Coronary artery (tissue), 2 donors: ENCODE measurements around the gene RAB40C.
A peak's percentile ranks its signal among the peaks of the same experiment; 100 is the strongest.

Source experiments
- DNase-seq: peaks from one replicate; pipeline ENCODE4 v3.0.0-alpha.2; 2017; ENCODE audit warnings: low spot score
- H3K27ac ChIP-seq, 2 donors: fragments of 200-600 bp; sonication (generic); one replicate each; pipeline ENCODE4 v1.5.1; 2016 to 2019
- H3K4me3 ChIP-seq: fragments of 200-600 bp; sonication (generic); 2 replicates; pipeline ENCODE4 v1.5.1; 2016; ENCODE audit warnings: mild to moderate bottlenecking, moderate library complexity
- TF ChIP-seq, protein P1 (sequence below): fragments of 200-600 bp; sonication (generic); IDR thresholded peaks from one replicate; pipeline ENCODE4 v1.5.1; 2019; ENCODE audit warnings: antibody characterized with exemption

RAB40C gene

DNA sequence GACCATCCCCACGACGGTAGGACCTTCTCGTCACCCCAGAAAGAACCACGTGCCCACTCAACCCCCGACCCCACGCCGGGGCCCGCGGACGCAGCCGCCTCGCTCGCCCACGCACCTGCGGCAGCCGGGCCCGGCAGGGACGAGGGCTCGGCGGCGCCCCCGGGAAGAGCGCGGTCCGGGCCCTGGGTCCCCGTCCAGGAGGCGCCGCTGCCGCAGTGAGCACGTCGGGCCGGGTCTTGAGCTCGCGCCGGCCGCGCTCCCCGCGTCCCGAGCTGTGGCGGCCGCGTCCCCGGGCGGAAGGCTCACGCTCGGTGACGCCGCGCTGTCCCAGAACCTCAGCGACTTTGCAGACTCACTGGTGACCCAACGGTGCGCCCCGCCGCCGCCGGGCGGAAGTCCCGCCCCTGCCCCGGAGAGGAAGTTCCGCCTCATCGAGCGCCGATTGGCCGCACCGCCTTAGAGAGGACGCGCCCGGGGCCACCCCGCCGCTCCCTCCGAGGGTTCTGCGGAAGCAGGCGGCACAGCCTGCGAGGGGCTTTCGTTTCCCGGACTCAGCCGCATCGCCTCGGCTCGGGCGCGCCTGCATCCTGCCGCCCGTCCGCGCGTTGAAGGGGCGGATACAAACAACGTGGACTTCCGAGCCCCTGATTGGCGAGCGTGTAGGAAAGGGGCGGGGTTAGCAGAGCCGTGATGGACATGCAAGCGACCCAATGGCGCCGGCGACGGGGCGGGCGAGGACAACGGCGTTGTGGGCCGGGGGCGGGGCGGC, 793 bp upstream of the RAB40C start:
- TF ChIP-seq, protein P1, sequence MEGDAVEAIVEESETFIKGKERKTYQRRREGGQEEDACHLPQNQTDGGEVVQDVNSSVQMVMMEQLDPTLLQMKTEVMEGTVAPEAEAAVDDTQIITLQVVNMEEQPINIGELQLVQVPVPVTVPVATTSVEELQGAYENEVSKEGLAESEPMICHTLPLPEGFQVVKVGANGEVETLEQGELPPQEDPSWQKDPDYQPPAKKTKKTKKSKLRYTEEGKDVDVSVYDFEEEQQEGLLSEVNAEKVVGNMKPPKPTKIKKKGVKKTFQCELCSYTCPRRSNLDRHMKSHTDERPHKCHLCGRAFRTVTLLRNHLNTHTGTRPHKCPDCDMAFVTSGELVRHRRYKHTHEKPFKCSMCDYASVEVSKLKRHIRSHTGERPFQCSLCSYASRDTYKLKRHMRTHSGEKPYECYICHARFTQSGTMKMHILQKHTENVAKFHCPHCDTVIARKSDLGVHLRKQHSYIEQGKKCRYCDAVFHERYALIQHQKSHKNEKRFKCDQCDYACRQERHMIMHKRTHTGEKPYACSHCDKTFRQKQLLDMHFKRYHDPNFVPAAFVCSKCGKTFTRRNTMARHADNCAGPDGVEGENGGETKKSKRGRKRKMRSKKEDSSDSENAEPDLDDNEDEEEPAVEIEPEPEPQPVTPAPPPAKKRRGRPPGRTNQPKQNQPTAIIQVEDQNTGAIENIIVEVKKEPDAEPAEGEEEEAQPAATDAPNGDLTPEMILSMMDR = no peak
- DNase-seq = peak; percentile 98
- Histone ChIP-seq H3K4me3 (peak overlapping the region; percentile 84), H3K27ac (peak overlapping the region; percentile 90 to 93)

DNA sequence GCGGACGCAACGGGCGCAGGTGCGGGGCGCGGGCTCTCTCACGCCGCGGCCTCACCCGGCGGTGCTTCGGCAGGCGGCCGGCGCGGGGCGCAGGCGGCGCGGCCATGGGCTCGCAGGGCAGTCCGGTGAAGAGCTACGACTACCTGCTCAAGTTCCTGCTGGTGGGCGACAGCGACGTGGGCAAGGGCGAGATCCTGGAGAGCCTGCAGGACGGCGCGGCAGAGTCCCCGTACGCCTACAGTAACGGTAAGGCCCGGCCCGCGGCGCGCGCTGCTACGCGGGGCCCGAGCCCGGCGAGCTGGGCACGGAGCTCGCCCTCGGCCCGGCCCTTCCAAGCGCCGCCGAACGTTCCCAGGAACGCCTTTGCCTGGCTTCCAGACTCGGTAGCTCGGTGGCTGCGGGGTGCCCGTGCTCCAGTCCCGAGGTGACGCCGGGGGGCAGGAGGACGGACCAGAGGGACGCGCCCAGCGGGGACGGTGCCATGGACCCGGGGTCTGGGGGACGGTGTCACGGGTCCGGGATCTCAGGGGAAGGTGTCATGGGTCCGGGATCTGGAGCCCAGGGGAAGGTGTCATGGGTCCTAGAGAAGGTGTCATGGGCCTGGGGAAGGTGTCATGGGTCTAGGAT, 435 bp downstream of the RAB40C start:
- Histone ChIP-seq H3K27ac (peak overlapping the region; percentile 65 to 90), H3K4me3 (peak overlapping the region; percentile 84)
- no peak for DNase-seq
- TF ChIP-seq, protein P1 = no peak

DNA sequence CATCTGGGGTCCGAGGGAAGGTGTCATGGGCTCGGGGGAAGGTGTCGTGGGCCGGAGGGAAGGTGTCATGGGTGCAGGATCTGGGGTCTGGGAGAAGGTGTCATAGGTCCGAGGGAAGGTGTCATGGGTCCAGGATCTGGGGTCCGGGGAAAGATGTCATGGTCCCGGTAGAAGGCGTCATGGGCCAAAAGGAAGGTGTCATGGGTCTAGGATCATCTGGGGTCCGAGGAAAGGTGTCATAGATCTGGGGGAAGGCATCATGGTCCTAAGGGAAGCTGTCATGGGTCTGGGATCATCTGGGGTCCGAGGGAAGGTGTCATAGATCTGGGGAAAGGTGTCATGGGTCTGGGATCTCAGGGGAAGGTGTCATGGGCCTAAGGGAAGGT, 942 bp downstream of the RAB40C start:
- Histone ChIP-seq H3K27ac (peak overlapping the region in 1 of 2 donors; percentile 90), H3K4me3 (peak overlapping the region; percentile 84)
- no peak for DNase-seq
- TF ChIP-seq, protein P1 = no peak

DNA sequence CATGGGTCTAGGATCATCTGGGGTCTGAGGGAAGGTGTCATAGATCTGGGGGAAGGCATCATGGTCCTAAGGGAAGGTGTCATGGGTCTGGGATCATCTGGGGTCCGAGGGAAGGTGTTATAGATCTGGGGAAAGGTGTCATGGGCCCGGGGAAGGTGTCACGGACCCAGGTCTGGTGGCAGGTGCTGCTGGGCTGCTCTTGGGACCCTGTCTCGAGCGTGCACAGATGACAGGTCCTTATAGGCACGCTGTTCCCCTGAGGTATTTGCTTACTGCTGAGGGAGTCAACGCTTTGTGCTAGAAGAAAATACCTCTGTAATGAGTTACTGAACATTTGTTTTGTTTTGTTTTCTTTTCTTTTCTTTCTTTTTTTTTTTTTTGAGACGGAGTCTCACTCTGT, 1.4 kb downstream of the RAB40C start:
- peak overlapping the region; percentile 84 for H3K4me3 ChIP-seq
- TF ChIP-seq, protein P1 = no peak
- no peak for DNase-seq
- H3K27ac ChIP-seq = no peak overlapping the region

DNA sequence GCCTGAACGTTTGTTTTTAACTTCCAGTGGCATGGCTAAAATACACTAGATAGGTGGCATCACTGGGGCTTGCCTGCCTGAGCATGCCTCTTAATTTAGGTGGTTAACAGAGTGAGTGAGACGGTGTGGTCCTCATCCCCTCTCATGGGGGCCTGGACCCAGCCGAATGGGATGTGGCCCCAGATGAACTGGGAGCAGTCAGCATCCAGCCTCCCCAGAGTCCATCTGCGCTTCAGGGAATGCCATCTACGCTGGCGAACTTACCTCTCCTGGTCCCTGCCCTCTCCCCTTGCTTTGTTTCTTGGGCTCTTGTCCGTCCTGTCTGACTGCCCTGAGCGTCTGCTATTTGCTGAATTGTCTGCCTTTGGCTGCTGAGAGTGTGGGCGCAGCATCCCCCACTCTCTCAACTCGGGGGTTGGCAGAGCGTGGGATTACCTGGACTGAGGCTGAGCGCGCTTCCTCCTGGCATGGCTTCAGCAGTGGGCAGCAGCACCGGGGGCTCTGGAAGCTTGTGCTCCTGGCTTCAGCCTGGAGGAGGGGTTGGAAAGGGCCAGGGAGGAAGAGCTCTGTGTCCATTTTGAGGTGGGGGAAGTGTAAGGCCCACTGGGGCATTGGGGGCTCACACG, 2.1 kb downstream of the RAB40C start:
- TF ChIP-seq, protein P1 = no peak
- no peak overlapping the region for H3K4me3 ChIP-seq
- H3K27ac ChIP-seq = no peak overlapping the region
- DNase-seq = no peak

DNA sequence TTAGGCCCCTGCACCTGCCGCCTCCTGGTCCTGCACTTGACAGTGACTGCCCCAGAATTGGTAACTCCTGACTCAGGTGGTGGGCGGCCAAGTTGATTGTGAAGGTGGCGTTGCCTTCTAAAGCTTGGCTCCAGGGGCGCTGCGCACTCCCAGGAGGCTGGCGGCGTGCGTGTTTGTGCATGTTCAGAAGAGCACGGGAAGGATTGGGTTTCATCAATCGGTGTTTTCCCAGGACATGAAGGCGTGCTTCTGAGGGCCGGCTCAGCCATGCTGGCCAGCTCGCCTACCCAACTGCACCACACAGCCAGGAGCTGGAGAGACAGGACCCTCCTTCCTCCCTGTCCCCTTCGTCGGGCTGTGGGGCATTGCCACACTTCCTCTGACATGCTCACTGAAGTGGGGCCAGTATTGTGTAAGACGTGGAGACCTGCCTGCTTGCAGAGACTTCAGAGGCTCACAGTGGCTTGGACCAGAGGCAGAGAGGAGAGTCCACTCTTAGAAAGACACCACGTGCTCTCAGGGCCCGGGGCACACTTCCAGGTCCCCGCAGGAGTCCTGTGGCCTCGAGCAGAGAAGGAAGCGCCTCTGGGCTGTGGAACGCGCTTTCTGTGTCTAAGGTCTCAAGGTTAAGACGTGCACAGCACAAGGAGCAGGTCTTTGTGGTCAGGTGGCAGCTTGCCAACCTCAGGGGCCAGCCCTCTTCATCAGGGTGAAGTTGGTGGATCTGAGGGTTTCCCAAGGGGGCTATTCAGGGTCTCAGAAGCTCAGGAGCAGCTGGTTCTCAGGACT, 2.8 kb downstream of the RAB40C start:
- Histone ChIP-seq H3K4me3 (no peak overlapping the region), H3K27ac (no peak overlapping the region)
- DNase-seq = no peak
- TF ChIP-seq, protein P1 = no peak
